ENCODE measurements around the gene GON4L. TPM values are rescaled to one million over a fixed set of nuclear protein-coding genes. Genes with fewer than 3 reads are reported as not detected.
A peak's percentile ranks its signal among the peaks of the same experiment; 100 is the strongest.
"Not testable (repeated sequence)": the region's sequence is repeated elsewhere in the genome, so short reads cannot be mapped to it uniquely, and the experiment has no call there.

The GON4L gene
- total RNA-seq, 2 experiments from 2014 or later: 71.0 to 77.0 TPM

DNA sequence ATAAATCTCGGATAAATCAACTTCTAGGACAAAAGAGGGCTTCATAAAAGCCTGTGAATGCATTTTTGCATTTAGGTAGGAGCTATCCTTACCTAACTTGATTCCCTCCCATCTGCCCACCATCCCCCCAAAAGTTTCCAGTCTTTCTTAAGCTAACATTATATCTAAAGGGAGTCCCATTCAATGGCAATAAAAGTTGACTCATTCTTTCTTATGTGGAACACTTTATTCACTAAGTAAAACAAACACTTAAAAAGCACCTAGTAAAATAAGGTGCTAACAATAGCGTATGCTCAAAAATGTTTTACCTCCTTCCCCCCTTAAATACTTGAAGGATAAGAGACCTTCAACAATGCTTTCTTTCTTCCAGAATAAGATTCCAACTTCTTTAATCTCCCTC is 83.8 kb downstream of the GON4L start:
- H3K27ac Mint-ChIP-seq: peak overlapping the region; percentile 7
- no peak overlapping the region for H3K27ac ChIP-seq (ENCODE audit: low read depth in 1 of 2, low read length in 2 of 2)
- H3K27me3 Mint-ChIP-seq: no peaks in the 10 kb centered on the region
- H3K36me3 ChIP-seq (ENCODE audit: insufficient read depth, low read length): peaks cover 85% of the 10 kb centered on the region
- ChIA-PET CTCF (no interaction called here), POLR2A (no interaction called here)
- intact Hi-C loops (cut with DNase I, micrococcal nuclease): no loop called here
- no peaks in the 10 kb centered on the region for H3K4me1 Mint-ChIP-seq (ENCODE audit: low read depth)
- H3K36me3 Mint-ChIP-seq (ENCODE audit: low read depth): peaks cover 93% of the 10 kb centered on the region
- no peak overlapping the region for H3K4me3 Mint-ChIP-seq
- H3K4me1 ChIP-seq (ENCODE audit: insufficient read depth, low read length): no peaks in the 10 kb centered on the region
- TF ChIP-seq, protein P1, sequence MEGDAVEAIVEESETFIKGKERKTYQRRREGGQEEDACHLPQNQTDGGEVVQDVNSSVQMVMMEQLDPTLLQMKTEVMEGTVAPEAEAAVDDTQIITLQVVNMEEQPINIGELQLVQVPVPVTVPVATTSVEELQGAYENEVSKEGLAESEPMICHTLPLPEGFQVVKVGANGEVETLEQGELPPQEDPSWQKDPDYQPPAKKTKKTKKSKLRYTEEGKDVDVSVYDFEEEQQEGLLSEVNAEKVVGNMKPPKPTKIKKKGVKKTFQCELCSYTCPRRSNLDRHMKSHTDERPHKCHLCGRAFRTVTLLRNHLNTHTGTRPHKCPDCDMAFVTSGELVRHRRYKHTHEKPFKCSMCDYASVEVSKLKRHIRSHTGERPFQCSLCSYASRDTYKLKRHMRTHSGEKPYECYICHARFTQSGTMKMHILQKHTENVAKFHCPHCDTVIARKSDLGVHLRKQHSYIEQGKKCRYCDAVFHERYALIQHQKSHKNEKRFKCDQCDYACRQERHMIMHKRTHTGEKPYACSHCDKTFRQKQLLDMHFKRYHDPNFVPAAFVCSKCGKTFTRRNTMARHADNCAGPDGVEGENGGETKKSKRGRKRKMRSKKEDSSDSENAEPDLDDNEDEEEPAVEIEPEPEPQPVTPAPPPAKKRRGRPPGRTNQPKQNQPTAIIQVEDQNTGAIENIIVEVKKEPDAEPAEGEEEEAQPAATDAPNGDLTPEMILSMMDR (IDR thresholded peaks at IDR 0.05): no peak
- no peaks in the 10 kb centered on the region for H3K9me3 ChIP-seq (ENCODE audit: control insufficient read depth in 1 of 2, insufficient read depth in 1 of 2, low read length in 2 of 2)
- no peak for DNase-seq
- no peak overlapping the region for H3K4me3 ChIP-seq (ENCODE audit: low read length)
- no peaks in the 10 kb centered on the region for H3K9me3 Mint-ChIP-seq
- no peak for ATAC-seq (ENCODE audit: poor library complexity)
- no peaks in the 10 kb centered on the region for H3K27me3 ChIP-seq (ENCODE audit: control insufficient read depth in 1 of 2, insufficient read depth in 2 of 2, low read length in 2 of 2)

DNA sequence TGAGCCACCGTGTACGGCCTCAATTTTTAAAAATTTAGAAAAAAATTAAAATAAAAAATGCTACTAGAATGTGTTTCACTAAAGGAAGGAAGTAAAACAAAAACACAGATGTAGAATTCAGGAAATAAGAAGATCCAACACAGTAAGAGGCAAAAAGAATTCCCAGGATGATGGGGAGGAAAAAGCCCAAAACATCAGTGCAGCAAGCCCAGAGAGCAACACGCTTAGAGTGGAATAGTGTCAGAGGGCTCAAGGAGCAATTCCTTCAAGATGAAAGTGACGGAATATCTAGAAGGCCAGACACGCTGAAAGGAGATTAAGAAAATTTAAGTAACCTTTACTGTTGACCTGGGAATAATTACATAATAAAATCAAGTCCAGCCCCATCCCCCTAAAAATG is 87.8 kb downstream of the GON4L start:
- intact Hi-C loops (cut with DNase I, micrococcal nuclease): no loop called here
- CTCF ChIA-PET: no interaction called here
- Mint-ChIP-seq H3K27me3 (no peaks in the 10 kb centered on the region), H3K9me3 (no peaks in the 10 kb centered on the region), H3K4me1 (ENCODE audit: low read depth) (no peaks in the 10 kb centered on the region), H3K27ac (no peak overlapping the region), H3K36me3 (ENCODE audit: low read depth) (peaks cover 87% of the 10 kb centered on the region), H3K4me3 (no peak overlapping the region)
- DNase-seq: no peak
- Histone ChIP-seq H3K4me1 (ENCODE audit: insufficient read depth, low read length) (no peaks in the 10 kb centered on the region), H3K36me3 (ENCODE audit: insufficient read depth, low read length) (peaks cover 82% of the 10 kb centered on the region), H3K27ac (ENCODE audit: low read depth in 1 of 2, low read length in 2 of 2) (no peak overlapping the region), H3K27me3 (ENCODE audit: control insufficient read depth in 1 of 2, insufficient read depth in 2 of 2, low read length in 2 of 2) (no peaks in the 10 kb centered on the region), H3K9me3 (ENCODE audit: control insufficient read depth in 1 of 2, insufficient read depth in 1 of 2, low read length in 2 of 2) (no peaks in the 10 kb centered on the region), H3K4me3 (ENCODE audit: low read length) (no peak overlapping the region)
- POLR2A ChIA-PET: no interaction called here
- no peak for ATAC-seq (ENCODE audit: poor library complexity)
- TF ChIP-seq, protein P1 (IDR thresholded peaks at IDR 0.05): no peak

DNA sequence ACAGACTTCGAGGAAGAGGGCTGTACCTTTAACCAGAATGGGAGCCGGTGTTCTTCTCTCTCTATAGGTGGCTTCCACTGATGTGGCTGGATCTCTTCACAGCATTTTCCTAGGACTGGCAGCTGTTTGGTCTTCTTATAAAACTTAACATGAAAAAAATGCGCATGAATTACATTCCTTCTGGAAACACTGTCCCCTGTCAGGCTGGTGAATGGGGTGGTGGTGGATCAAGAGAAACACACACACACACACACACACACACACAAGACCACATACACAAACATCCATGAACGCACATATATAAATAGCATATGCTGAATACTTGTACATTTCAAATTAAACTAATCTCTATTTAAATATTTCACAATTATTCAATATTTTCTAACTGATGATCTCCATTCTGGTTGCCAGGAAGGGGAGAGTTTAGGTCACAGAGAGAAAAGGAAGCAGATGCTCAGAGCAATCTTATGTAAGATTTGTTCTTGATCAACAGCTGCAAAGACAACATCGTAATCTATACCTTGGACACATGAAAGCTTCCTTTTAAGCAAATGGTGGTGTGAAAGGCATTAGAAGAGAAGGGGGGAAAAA is 89.5 kb downstream of the GON4L start:
- H3K4me1 Mint-ChIP-seq (ENCODE audit: low read depth); H3K27me3 ChIP-seq (ENCODE audit: control insufficient read depth in 1 of 2, insufficient read depth in 2 of 2, low read length in 2 of 2); intact Hi-C loops (cut with DNase I, micrococcal nuclease); ATAC-seq (ENCODE audit: poor library complexity); H3K27me3 Mint-ChIP-seq; H3K27ac ChIP-seq (ENCODE audit: low read depth in 1 of 2, low read length in 2 of 2); CTCF ChIA-PET; H3K9me3 Mint-ChIP-seq; H3K4me3 ChIP-seq (ENCODE audit: low read length); DNase-seq; H3K27ac Mint-ChIP-seq; POLR2A ChIA-PET; H3K4me1 ChIP-seq (ENCODE audit: insufficient read depth, low read length); H3K9me3 ChIP-seq (ENCODE audit: control insufficient read depth in 1 of 2, insufficient read depth in 1 of 2, low read length in 2 of 2); H3K4me3 Mint-ChIP-seq: not testable (repeated sequence)
- H3K36me3 Mint-ChIP-seq (ENCODE audit: low read depth): peaks cover 85% of the 10 kb centered on the region
- peaks cover 79% of the 10 kb centered on the region for H3K36me3 ChIP-seq (ENCODE audit: insufficient read depth, low read length)

DNA sequence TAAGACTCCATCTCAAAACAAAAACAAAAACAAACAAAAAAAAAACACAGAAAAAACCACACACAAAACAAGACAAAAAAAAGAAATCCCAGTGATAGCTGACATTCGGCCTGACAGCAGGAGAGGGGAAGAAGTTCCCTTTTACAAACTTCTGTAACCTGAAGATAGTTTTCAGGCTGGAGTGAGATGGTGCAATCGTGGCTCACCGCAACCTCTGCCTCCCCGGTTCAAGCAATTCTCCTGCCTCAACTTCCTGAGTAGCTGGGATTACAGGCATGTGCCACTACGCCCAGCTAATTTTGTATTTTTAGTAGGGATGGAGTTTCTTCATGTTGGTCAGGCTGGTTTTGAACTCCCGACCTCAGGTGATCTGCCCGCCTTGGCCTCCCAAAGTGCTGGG is 93.0 kb downstream of the GON4L start:
- POLR2A ChIA-PET; H3K9me3 ChIP-seq (ENCODE audit: control insufficient read depth in 1 of 2, insufficient read depth in 1 of 2, low read length in 2 of 2); H3K27me3 ChIP-seq (ENCODE audit: control insufficient read depth in 1 of 2, insufficient read depth in 2 of 2, low read length in 2 of 2); intact Hi-C loops (cut with DNase I, micrococcal nuclease); H3K27ac Mint-ChIP-seq; H3K4me3 ChIP-seq (ENCODE audit: low read length); H3K4me1 Mint-ChIP-seq (ENCODE audit: low read depth); CTCF ChIA-PET; H3K27ac ChIP-seq (ENCODE audit: low read depth in 1 of 2, low read length in 2 of 2); H3K9me3 Mint-ChIP-seq; H3K27me3 Mint-ChIP-seq; H3K4me3 Mint-ChIP-seq; H3K4me1 ChIP-seq (ENCODE audit: insufficient read depth, low read length); ATAC-seq (ENCODE audit: poor library complexity): not testable (repeated sequence)
- DNase-seq: peak in 1 of 14 experiments; percentile 7
- peaks cover 84% of the 10 kb centered on the region for H3K36me3 Mint-ChIP-seq (ENCODE audit: low read depth)
- peaks cover 74% of the 10 kb centered on the region for H3K36me3 ChIP-seq (ENCODE audit: insufficient read depth, low read length)

DNA sequence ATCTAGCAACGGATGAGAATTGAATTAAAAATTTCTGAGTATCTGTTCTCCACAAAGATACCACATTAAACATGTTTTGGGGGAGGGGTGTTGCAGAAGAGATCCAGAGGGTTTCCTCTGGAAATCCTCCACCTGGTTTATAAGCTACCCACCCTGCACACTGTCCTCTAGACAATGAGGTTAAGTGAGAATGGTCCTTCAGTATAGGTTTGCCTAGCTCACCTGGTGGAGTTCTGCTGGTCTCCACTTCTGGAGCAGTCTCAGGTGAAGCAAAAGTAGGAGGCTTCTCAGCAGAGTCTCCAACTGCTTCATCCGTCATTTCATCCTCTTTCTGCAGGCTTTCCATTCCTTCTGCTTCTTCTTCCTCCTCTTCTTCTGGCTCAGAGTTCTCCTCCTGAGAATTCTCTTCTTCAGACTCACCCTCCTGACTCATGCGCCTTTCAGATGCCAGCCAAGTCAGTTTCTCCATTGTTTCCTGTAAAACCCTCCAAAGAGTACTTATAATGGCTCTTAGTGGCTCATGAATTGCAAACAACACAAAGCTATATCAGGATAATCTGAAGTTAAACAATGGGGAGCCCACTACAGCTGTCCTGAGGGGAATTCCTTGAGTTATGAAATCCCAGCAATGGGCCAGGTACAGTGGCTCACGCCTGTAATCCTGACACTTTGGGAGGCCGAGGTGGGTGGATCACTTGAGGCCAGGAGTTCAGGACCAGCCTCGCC is 93.8 kb downstream of the GON4L start:
- H3K27me3 Mint-ChIP-seq; H3K27me3 ChIP-seq (ENCODE audit: control insufficient read depth in 1 of 2, insufficient read depth in 2 of 2, low read length in 2 of 2); H3K27ac ChIP-seq (ENCODE audit: low read depth in 1 of 2, low read length in 2 of 2); H3K4me1 ChIP-seq (ENCODE audit: insufficient read depth, low read length); H3K9me3 Mint-ChIP-seq; POLR2A ChIA-PET; H3K27ac Mint-ChIP-seq; ATAC-seq (ENCODE audit: poor library complexity); H3K4me3 ChIP-seq (ENCODE audit: low read length); H3K4me1 Mint-ChIP-seq (ENCODE audit: low read depth); intact Hi-C loops (cut with DNase I, micrococcal nuclease); H3K4me3 Mint-ChIP-seq; CTCF ChIA-PET; H3K9me3 ChIP-seq (ENCODE audit: control insufficient read depth in 1 of 2, insufficient read depth in 1 of 2, low read length in 2 of 2): not testable (repeated sequence)
- peak in 2 of 14 experiments; percentile 26 to 34 for DNase-seq
- peaks cover 82% of the 10 kb centered on the region for H3K36me3 Mint-ChIP-seq (ENCODE audit: low read depth)
- peaks cover 76% of the 10 kb centered on the region for H3K36me3 ChIP-seq (ENCODE audit: insufficient read depth, low read length)

Measured in CD4-positive, alpha-beta T cell (primary cell).